ENCODE measurements around the gene UBIAD1. TPM values are rescaled to one million over a fixed set of nuclear protein-coding genes. Genes with fewer than 3 reads are reported as not detected.
A peak's percentile ranks its signal among the peaks of the same experiment; 100 is the strongest.

UBIAD1 gene
- total and polyA plus RNA-seq, 2 of the 13 experiments (the other 11 are each of a cell fraction or from before 2014, with no cell fraction given), result 16.9 to 20.4 TPM

DNA sequence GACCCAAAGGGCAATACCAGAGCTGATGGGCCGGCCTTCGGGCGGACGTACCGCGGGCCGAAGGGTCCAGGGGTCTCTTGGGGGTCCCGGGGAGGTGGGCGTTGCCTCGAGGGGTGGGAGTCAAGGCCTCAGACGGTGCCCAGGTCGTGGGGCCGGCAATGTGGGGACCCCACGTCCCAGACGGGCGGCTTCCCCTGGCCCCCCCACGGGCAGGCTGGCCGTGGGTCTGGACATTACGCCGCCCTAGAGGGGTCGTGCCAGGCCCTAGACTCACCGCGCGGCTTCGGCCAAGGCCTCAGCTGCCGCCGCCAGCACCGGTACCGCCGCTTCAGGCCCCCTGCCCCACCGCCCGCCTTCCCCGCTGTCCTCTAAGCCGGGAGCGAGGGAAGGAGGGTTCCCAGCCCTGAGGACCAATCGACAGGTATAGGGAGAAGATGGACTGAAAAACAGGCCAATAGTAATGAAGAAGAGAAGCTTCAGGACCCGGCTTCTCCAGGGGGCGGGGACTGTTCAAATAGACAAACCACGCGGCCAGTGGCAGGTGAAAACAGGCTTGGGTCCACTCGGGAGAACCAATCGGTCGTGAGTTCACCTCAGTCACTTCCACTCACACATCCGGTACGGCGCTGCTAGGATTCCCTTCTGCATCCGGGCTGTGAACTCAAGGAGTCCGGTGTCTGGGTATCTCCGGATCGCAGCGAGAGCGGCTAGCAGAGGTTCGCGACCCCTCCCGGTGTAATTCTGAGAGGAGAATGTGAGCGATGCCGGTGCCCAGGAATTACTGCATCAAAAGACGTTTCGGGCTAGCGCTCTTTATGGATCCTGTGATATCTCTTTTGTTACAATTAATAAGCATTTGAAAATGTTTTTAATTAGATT is 10.6 kb upstream of the UBIAD1 start, which contains the start of gene MTOR (continued):
- TF ChIP-seq, protein P1, sequence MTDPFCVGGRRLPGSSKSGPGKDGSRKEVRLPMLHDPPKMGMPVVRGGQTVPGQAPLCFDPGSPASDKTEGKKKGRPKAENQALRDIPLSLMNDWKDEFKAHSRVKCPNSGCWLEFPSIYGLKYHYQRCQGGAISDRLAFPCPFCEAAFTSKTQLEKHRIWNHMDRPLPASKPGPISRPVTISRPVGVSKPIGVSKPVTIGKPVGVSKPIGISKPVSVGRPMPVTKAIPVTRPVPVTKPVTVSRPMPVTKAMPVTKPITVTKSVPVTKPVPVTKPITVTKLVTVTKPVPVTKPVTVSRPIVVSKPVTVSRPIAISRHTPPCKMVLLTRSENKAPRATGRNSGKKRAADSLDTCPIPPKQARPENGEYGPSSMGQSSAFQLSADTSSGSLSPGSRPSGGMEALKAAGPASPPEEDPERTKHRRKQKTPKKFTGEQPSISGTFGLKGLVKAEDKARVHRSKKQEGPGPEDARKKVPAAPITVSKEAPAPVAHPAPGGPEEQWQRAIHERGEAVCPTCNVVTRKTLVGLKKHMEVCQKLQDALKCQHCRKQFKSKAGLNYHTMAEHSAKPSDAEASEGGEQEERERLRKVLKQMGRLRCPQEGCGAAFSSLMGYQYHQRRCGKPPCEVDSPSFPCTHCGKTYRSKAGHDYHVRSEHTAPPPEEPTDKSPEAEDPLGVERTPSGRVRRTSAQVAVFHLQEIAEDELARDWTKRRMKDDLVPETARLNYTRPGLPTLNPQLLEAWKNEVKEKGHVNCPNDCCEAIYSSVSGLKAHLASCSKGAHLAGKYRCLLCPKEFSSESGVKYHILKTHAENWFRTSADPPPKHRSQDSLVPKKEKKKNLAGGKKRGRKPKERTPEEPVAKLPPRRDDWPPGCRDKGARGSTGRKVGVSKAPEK (CRISPR knock-in tag; IDR thresholded peaks at IDR 0.05; ENCODE audit: borderline replicate concordance), result no peak
- TF ChIP-seq, protein P2, sequence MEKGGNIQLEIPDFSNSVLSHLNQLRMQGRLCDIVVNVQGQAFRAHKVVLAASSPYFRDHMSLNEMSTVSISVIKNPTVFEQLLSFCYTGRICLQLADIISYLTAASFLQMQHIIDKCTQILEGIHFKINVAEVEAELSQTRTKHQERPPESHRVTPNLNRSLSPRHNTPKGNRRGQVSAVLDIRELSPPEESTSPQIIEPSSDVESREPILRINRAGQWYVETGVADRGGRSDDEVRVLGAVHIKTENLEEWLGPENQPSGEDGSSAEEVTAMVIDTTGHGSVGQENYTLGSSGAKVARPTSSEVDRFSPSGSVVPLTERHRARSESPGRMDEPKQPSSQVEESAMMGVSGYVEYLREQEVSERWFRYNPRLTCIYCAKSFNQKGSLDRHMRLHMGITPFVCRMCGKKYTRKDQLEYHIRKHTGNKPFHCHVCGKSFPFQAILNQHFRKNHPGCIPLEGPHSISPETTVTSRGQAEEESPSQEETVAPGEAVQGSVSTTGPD (CRISPR knock-in tag; IDR thresholded peaks at IDR 0.05), result no peak
- TF ChIP-seq ZNF550 (CRISPR knock-in tag; IDR thresholded peaks at IDR 0.05; ENCODE audit: borderline replicate concordance) (no peak), ZSCAN12 (CRISPR knock-in tag; IDR thresholded peaks at IDR 0.05) (0 out of 2 replicates have a peak, but pooled peaks have one; percentile 13), GPN1 (CRISPR knock-in tag; IDR thresholded peaks at IDR 0.05; ENCODE audit: borderline replicate concordance) (no peak), ZNF564 (CRISPR knock-in tag; IDR thresholded peaks at IDR 0.05) (no peak), EP300 (IDR thresholded peaks at IDR 0.05; ENCODE audit: low read depth in 2 of 2, low read length in 2 of 2) (peak in 1 of 2 experiments; percentile 47; a peak in 2 of 4 replicates), EP300 (CRISPR knock-in tag; IDR thresholded peaks at IDR 0.05; ENCODE audit: borderline replicate concordance) (peak; percentile 19; the same call in 1 of the 2 replicates), IRX3 (CRISPR knock-in tag; IDR thresholded peaks at IDR 0.05; ENCODE audit: borderline replicate concordance, low read depth) (no peak), U2AF1 (optimal IDR thresholded peaks at IDR 0.05; ENCODE audit: low read depth, low read length) (no peak), ASH2L (IDR thresholded peaks at IDR 0.05; ENCODE audit: insufficient read length, low read depth, low read length) (peak; percentile 86), POLR2AphosphoS2 (IDR thresholded peaks at IDR 0.05; ENCODE audit: low read depth, low read length) (no peak), FOXJ3 (CRISPR knock-in tag; IDR thresholded peaks at IDR 0.05; ENCODE audit: borderline replicate concordance) (no peak), SRSF9 (IDR thresholded peaks at IDR 0.05; ENCODE audit: borderline replicate concordance, insufficient read depth, low read depth, low read length, poor library complexity, severe bottlenecking) (no peak), ZNF3 (CRISPR knock-in tag; IDR thresholded peaks at IDR 0.05) (no peak), ZNF678 (CRISPR knock-in tag; IDR thresholded peaks at IDR 0.05) (no peak)
- TF ChIP-seq, protein P3, sequence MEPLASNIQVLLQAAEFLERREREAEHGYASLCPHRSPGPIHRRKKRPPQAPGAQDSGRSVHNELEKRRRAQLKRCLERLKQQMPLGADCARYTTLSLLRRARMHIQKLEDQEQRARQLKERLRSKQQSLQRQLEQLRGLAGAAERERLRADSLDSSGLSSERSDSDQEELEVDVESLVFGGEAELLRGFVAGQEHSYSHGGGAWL (CRISPR knock-in tag; IDR thresholded peaks at IDR 0.05), result peak; percentile 17; the same call in 1 of the 2 replicates
- TF ChIP-seq, protein P4, sequence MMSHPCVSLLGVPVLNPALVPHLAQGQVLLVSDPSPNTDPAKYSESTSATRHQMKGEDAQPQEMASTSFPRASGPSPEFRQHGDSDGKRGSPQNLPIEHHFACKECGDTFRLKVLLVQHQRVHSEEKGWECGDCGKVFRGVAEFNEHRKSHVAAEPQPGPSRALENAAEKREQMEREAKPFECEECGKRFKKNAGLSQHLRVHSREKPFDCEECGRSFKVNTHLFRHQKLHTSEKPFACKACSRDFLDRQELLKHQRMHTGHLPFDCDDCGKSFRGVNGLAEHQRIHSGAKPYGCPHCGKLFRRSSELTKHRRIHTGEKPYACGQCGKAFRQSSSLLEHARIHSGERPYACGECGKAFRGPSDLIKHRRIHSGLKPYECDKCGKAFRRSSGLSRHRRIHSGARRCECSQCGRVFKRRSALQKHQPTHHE (CRISPR knock-in tag; IDR thresholded peaks at IDR 0.05; ENCODE audit: borderline replicate concordance), result no peak; the same call in 1 of the 2 replicates
- TF ChIP-seq, protein P5, sequence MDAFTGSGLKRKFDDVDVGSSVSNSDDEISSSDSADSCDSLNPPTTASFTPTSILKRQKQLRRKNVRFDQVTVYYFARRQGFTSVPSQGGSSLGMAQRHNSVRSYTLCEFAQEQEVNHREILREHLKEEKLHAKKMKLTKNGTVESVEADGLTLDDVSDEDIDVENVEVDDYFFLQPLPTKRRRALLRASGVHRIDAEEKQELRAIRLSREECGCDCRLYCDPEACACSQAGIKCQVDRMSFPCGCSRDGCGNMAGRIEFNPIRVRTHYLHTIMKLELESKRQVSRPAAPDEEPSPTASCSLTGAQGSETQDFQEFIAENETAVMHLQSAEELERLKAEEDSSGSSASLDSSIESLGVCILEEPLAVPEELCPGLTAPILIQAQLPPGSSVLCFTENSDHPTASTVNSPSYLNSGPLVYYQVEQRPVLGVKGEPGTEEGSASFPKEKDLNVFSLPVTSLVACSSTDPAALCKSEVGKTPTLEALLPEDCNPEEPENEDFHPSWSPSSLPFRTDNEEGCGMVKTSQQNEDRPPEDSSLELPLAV (CRISPR knock-in tag; conservative IDR thresholded peaks at IDR 0.05; ENCODE audit: low read depth), result no peak

Measured in HepG2 (cell line).